D721Med (cell line): ENCODE measurements around the gene GPC2.
"Not testable (repeated sequence)": the region's sequence is repeated elsewhere in the genome, so short reads cannot be mapped to it uniquely, and the experiment has no call there.

Source experiments
- DNase-seq: peaks from one replicate; pipeline ENCODE4 v3.0.0; 2011; ENCODE audit warnings: low spot score; ENCODE audit not compliant: insufficient read length
- FAIRE-seq: peaks from 2 replicates; lab custom pipeline; 2011; peaks lifted over from hg19 to GRCh38; lab: Jason Lieb, UNC
- CTCF ChIP-seq: IDR thresholded peaks from 2 replicates; pipeline ENCODE4 v1.5.1; 2012; ENCODE audit warnings: mild to moderate bottlenecking, control low read depth; ENCODE audit not compliant: insufficient read depth; ENCODE audit errors: missing control alignments

The GPC2 gene

GRCh38 chr7:100132697-100133151 lies 44.5 kb downstream of the GPC2 start:
- DNase-seq (no peak), FAIRE-seq (no peak)
- peak; percentile 97 for TF ChIP-seq CTCF

- DNase-seq (no peak), FAIRE-seq (no peak)
- TF ChIP-seq CTCF, result no peak
Measured at GRCh38 chr7:100132126-100132525, 45.1 kb downstream of the GPC2 start.

GRCh38 chr7:100130608-100131453 lies 46.4 kb downstream of the GPC2 start:
- DNase-seq, result no peak
- no peak for FAIRE-seq
- peak; percentile 78 for TF ChIP-seq CTCF

GRCh38 chr7:100130220-100130607 lies 47.0 kb downstream of the GPC2 start:
- not testable (repeated sequence) for FAIRE-seq, DNase-seq

- DNase-seq (no peak), FAIRE-seq (no peak)
Measured at GRCh38 chr7:100128637-100128963, 48.6 kb downstream of the GPC2 start.

GRCh38 chr7:100127866-100128636 lies 49.1 kb downstream of the GPC2 start:
- DNase-seq (no peak), FAIRE-seq (no peak)
- no peak for TF ChIP-seq CTCF

More at GRCh38 chr7:100128637-100128963, 48.6 kb downstream of the GPC2 start:
- TF ChIP-seq CTCF, result no peak

GRCh38 chr7:100126931-100127865 lies 50.0 kb downstream of the GPC2 start, which contains the start of gene MBLAC1:
Gene MBLAC1 (plus strand): TSS chr7:100126967. CDS start chr7:100127396, 429 bp downstream.
- peak; percentile 89 for DNase-seq
- FAIRE-seq, result no peak
- TF ChIP-seq CTCF, result no peak
